Suprapubic skin (tissue), 4 donors: ENCODE measurements around the gene HAUS8.
"Not testable (repeated sequence)": the region's sequence is repeated elsewhere in the genome, so short reads cannot be mapped to it uniquely, and the experiment has no call there.

Source experiments
- CTCF ChIP-seq, 2 donors: fragments of 200-600 bp in 1 of 2; fragments of 450-650 bp in 1 of 2; sonication (generic) in 1 of 2; IDR thresholded peaks; one replicate each; pipeline ENCODE4 v1.5.1; 2016 to 2019; ENCODE audit warnings: antibody characterized with exemption in 2 of 2, mild to moderate bottlenecking in 1 of 2, moderate library complexity in 1 of 2
- EP300 ChIP-seq: sonication (generic); formaldehyde crosslinking; IDR thresholded peaks from one replicate; pipeline ENCODE4 v1.6.1; 2017; ENCODE audit warnings: antibody characterized with exemption
- POLR2AphosphoS5 ChIP-seq, 3 donors: sonication (generic); formaldehyde crosslinking; IDR thresholded peaks; one replicate each; pipeline ENCODE4 v1.6.1; 2017; ENCODE audit warnings: antibody characterized with exemption in 3 of 3

GRCh38 chr19:17094694-17095093 lies 19.4 kb upstream of the HAUS8 start:
- TF ChIP-seq EP300; POLR2AphosphoS5 (IDR thresholded peaks at IDR 0.05); CTCF (IDR thresholded peaks at IDR 0.05): not testable (repeated sequence)
